K562 (cell line): ENCODE measurements around the gene RPRD1B. TPM values are rescaled to one million over a fixed set of nuclear protein-coding genes. Genes with fewer than 3 reads are reported as not detected.

Source experiments
- ATAC-seq: fragments of 200-7000 bp; cut with Tn5 transposase; 3 replicates; pipeline ENCODE4 v1.9.1; 2020; ENCODE audit warnings: moderate library complexity
- BruUV-seq: library from RNA; stranded (reverse); fragments of 400-500 nt; replicated peaks from 2 replicates; lab custom pipeline; 2021; lab: Mats Ljungman, UMichigan
- CTCF ChIA-PET: fragments of 300-600 bp; formaldehyde crosslinking; extraction: SDS; loops from one replicate; lab custom pipeline; 2021; ENCODE audit warnings: low intra/inter-chr PET ratio; lab: Yijun Ruan, JAX
- POLR2A ChIA-PET: fragments of 300-600, 350-650 bp; sonication (Branson Sonifier 250); formaldehyde crosslinking; extraction: SDS; loops from one replicate; lab custom pipeline; 2021; ENCODE audit warnings: antibody characterized with exemption, inconsistent platforms; lab: Yijun Ruan, JAX
- DNase-seq, 4 experiments: peaks; one replicate each; pipeline versions ENCODE4 v3.0.0 to v3.0.0-alpha.2; 2011 to 2018; ENCODE audit warnings: low spot score in 3 of 4, mixed read lengths in 3 of 4; ENCODE audit errors: extremely low read depth in 1 of 4
- FAIRE-seq: peaks from 2 replicates; lab custom pipeline; 2011; peaks lifted over from hg19 to GRCh38; lab: Jason Lieb, UNC
- H2AFZ ChIP-seq: 2 replicates; pipeline ENCODE4 v1.6.0; 2011; ENCODE audit warnings: low read depth, low read length, control low read depth, inconsistent platforms
- H3K27ac ChIP-seq: fragments of 200-600 bp; 3 replicates; pipeline ENCODE4 v1.8.0; 2011; ENCODE audit warnings: low read depth, mild to moderate bottlenecking, control low read depth, inconsistent platforms, low read length, moderate library complexity, mixed read lengths; ENCODE audit errors: extremely low read depth
- H3K27me3 ChIP-seq, 2 experiments: fragments of 300-600 bp in 1 of 2; 2 replicates in 1 of 2; 3 replicates in 1 of 2; pipeline versions ENCODE4 v1.6.0 to v1.8.0; 2011; ENCODE audit warnings: inconsistent platforms in 2 of 2, low read length in 2 of 2, mild to moderate bottlenecking in 1 of 2, mixed read lengths in 1 of 2, moderate library complexity in 1 of 2; ENCODE audit not compliant: control insufficient read depth in 2 of 2, insufficient read depth in 2 of 2
- H3K36me3 ChIP-seq: fragments of 300-600 bp; 3 replicates; pipeline ENCODE4 v1.8.0; 2011; ENCODE audit warnings: mild to moderate bottlenecking, low read length, inconsistent platforms; ENCODE audit not compliant: control insufficient read depth, insufficient read depth
- H3K4me1 ChIP-seq, 2 experiments: fragments of 200-600 bp in 1 of 2; replicated peaks in 1 of 2; 2 replicates in 1 of 2; 3 replicates in 1 of 2; pipeline versions ENCODE4 v1.5.1 to v1.8.0; 2011; ENCODE audit warnings: inconsistent platforms in 2 of 2, low read length in 2 of 2, mild to moderate bottlenecking in 1 of 2, mixed read lengths in 1 of 2, moderate library complexity in 1 of 2; ENCODE audit not compliant: control insufficient read depth in 2 of 2, insufficient read depth in 2 of 2
- H3K4me2 ChIP-seq: 2 replicates; pipeline ENCODE4 v1.6.1; 2011; ENCODE audit warnings: low read length, control low read depth, inconsistent platforms, mixed read lengths; ENCODE audit not compliant: insufficient read depth
- H3K4me3 ChIP-seq: fragments of 200-600 bp; sonication (generic), shearing (Covaris generic); 2 replicates; pipeline ENCODE4 v1.5.1; 2016; ENCODE audit warnings: control low read depth, inconsistent platforms
- H3K79me2 ChIP-seq: fragments of 200-600 bp; 3 replicates; pipeline ENCODE4 v1.8.0; 2011; ENCODE audit warnings: low read length, inconsistent platforms; ENCODE audit not compliant: control insufficient read depth, insufficient read depth
- H3K9ac ChIP-seq, 2 experiments: 2 replicates each; pipeline versions ENCODE4 v1.6.0 to v1.6.1; 2011; ENCODE audit warnings: low read depth in 2 of 2, low read length in 2 of 2, control low read depth in 1 of 2, inconsistent platforms in 1 of 2, mild to moderate bottlenecking in 1 of 2, mixed read lengths in 1 of 2; ENCODE audit not compliant: insufficient read depth in 1 of 2
- H3K9me1 ChIP-seq: one replicate; pipeline ENCODE4 v1.6.0; 2011; ENCODE audit warnings: inconsistent platforms, mild to moderate bottlenecking, low read length, moderate library complexity; ENCODE audit not compliant: control insufficient read depth, insufficient read depth
- H3K9me3 ChIP-seq: replicated peaks from 2 replicates; pipeline ENCODE4 v1.5.1; 2011; ENCODE audit warnings: low read depth, low read length, inconsistent platforms; ENCODE audit not compliant: control insufficient read depth, insufficient read depth
- H4K20me1 ChIP-seq: replicated peaks from 2 replicates; pipeline ENCODE4 v1.6.1; 2011; ENCODE audit warnings: low read length, inconsistent platforms, mixed read lengths; ENCODE audit not compliant: control insufficient read depth, insufficient read depth
- FOXM1 ChIP-seq, 2 experiments: fragments of 450-650 bp in 1 of 2; sonication (generic) in 1 of 2; formaldehyde crosslinking in 1 of 2; IDR thresholded peaks; 2 replicates each; pipeline versions ENCODE4 v1.6.1 to v1.9.0; 2017 to 2022; ENCODE audit warnings: low read depth in 2 of 2, mild to moderate bottlenecking in 2 of 2, missing genetic modification reagents in 1 of 2, moderate library complexity in 1 of 2
- HDAC6 ChIP-seq: IDR thresholded peaks from 2 replicates; pipeline ENCODE4 v1.6.1; 2012; ENCODE audit warnings: low read depth, mild to moderate bottlenecking, control low read depth, inconsistent platforms, low read length, moderate library complexity
- KAT8 ChIP-seq: fragments of 450-650 bp; IDR thresholded peaks from 2 replicates; pipeline ENCODE4 v1.6.1; 2016; ENCODE audit warnings: low read depth, mild to moderate bottlenecking
- L3MBTL2 ChIP-seq: fragments of 450-650 bp; IDR thresholded peaks from 2 replicates; pipeline ENCODE4 v1.6.1; 2016; ENCODE audit warnings: mild to moderate bottlenecking, moderate library complexity
- MEF2A ChIP-seq: IDR thresholded peaks from 2 replicates; pipeline ENCODE4 v1.6.1; 2011; ENCODE audit warnings: low read depth, mild to moderate bottlenecking, low read length, moderate library complexity; ENCODE audit not compliant: control insufficient read depth
- MTA3 ChIP-seq: fragments of 450-650 bp; formaldehyde crosslinking; IDR thresholded peaks from 2 replicates; pipeline ENCODE4 v1.6.1; 2017; ENCODE audit warnings: mild to moderate bottlenecking, borderline replicate concordance
- NR2C1 ChIP-seq, 2 experiments: fragments of 450-650 bp; IDR thresholded peaks; 2 replicates each; pipeline ENCODE4 v1.6.1; 2017; ENCODE audit warnings: mild to moderate bottlenecking in 2 of 2, antibody characterized with exemption in 1 of 2, inconsistent platforms in 1 of 2, missing compliant biosample characterization in 1 of 2, missing genetic modification characterization in 1 of 2
- RBM22 ChIP-seq: fragments of 200-400 bp; formaldehyde crosslinking; IDR thresholded peaks from 2 replicates; pipeline ENCODE4 v1.6.1; 2018; ENCODE audit warnings: low read length, low read depth; ENCODE audit not compliant: poor library complexity, severe bottlenecking
- SIRT6 ChIP-seq: IDR thresholded peaks from one replicate; pipeline ENCODE4 v1.6.1; 2012; ENCODE audit warnings: low read depth, mild to moderate bottlenecking, control low read depth, inconsistent platforms, low read length, moderate library complexity
- SRSF9 ChIP-seq: fragments of 200-400 bp; formaldehyde crosslinking; IDR thresholded peaks from 2 replicates; pipeline ENCODE4 v1.6.1; 2017; ENCODE audit warnings: low read depth, low read length, borderline replicate concordance
- ZFP36 ChIP-seq: fragments of 150-350 bp; IDR thresholded peaks from 2 replicates; pipeline ENCODE4 v1.6.1; 2018; ENCODE audit warnings: low read length, low read depth; ENCODE audit not compliant: partially characterized antibody
- ZNF668 ChIP-seq: fragments of 250-450 bp; sonication (Bioruptor Pico); IDR thresholded peaks from 2 replicates; pipeline ENCODE4 v1.8.0; 2022; ENCODE audit warnings: mild to moderate bottlenecking, inconsistent platforms
- WGBS: fragments of 100-300 bp; shearing (Covaris generic); methylation state at CpG from one replicate; pipeline ENCODE4 v1.1.6; 2016; ENCODE audit warnings: low coverage, mixed read lengths; ENCODE audit not compliant: insufficient coverage; ENCODE audit errors: missing lambda C conversion rate; 5-methylcytosine and 5-hydroxymethylcytosine counted together
- in situ Hi-C: fragments of 300-500 bp; cut with MboI; formaldehyde crosslinking; loops from 4 replicates; pipeline ENCODE4 v1.15.0; 2018; ENCODE audit warnings: inconsistent platforms, mixed read lengths
- intact Hi-C: fragments of 100-400 bp; cut with micrococcal nuclease; formaldehyde crosslinking; loops from 2 replicates; pipeline ENCODE4 v1.14.2; 2022
- polyA plus RNA-seq, 8 experiments: library from polyadenylated mRNA; depleted of rRNA in 4 of 8; stranded (reverse) in 5 of 8; unstranded in 3 of 8; fragments of >200 nt; fragmentation: Nextera tagmentation in 2 of 8; fragmentation: Illumina TruSeq in 1 of 8; extraction: Ambion mirVana in 2 of 8; extraction: Trizol in 1 of 8; gene quantifications; 2 replicates each; pipeline versions ENCODE4 v1.2.1 to v1.2.3, GENCODE V29; 2011 to 2014; ENCODE audit warnings: inconsistent platforms in 1 of 8, missing spikeins in 1 of 8
- total RNA-seq, 7 experiments: library from RNA; depleted of rRNA in 6 of 7; stranded (reverse); fragments of >200 nt in 6 of 7; fragmentation: Illumina TruSeq in 2 of 7; extraction: Trizol in 2 of 7; gene quantifications; 2 replicates each; pipeline versions ENCODE4 v1.2.1 to v1.2.3, GENCODE V29; 2011 to 2021; ENCODE audit warnings: low replicate concordance in 1 of 7
- TF ChIP-seq, protein P1 (sequence below): fragments of 450-650 bp; formaldehyde crosslinking; IDR thresholded peaks from 2 replicates; pipeline ENCODE4 v1.4.0; 2020; ENCODE audit warnings: mild to moderate bottlenecking, moderate library complexity
- TF ChIP-seq, protein P2 (sequence below): fragments of 250-450 bp; sonication (Bioruptor Pico); IDR thresholded peaks from 2 replicates; pipeline ENCODE4 v1.8.0; 2021; ENCODE audit warnings: borderline replicate concordance, mild to moderate bottlenecking, moderate library complexity; ENCODE audit not compliant: poor library complexity, severe bottlenecking
- TF ChIP-seq, protein P3 (sequence below), 2 experiments: fragments of 450-650 bp in 1 of 2; sonication (generic) in 1 of 2; formaldehyde crosslinking in 1 of 2; IDR thresholded peaks in 1 of 2; conservative IDR thresholded peaks in 1 of 2; 2 replicates each; pipeline versions ENCODE4 v1.6.1 to v1.8.1; 2016 to 2023; ENCODE audit warnings: mild to moderate bottlenecking in 2 of 2, moderate library complexity in 2 of 2, inconsistent platforms in 1 of 2, missing genetic modification reagents in 1 of 2

RPRD1B gene
- total and polyA plus RNA-seq, 9 of the 15 experiments (the other 6 are each of a cell fraction or from before 2014, with no cell fraction given): 5.5 to 43.0 (median 24.4) TPM

DNA sequence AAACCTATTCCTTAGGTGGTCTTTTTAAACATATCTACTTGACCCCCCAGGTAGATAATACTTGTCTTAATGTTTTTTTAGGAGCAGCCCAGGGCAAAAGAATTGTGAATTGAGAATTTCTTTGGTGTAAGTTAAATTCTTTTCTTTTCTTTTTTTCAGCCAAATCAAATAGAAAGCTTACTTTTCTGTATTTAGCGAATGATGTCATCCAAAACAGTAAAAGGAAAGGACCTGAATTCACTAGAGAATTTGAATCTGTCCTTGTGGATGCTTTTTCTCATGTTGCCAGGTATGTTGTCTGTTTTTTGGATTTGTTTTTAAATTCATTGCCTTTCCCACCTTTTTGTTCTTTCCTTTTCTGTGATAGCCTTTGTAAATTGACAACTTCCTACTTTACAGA is 6.7 kb downstream of the RPRD1B start:
- H3K4me1 ChIP-seq: peaks cover 7 to 13% of the 10 kb centered on the region in 2 experiments; a peak in 4 of 5 replicates
- DNase-seq (no peak), ATAC-seq (no peak), FAIRE-seq (no peak)
- no peak overlapping the region for H3K27ac ChIP-seq
- H3K36me3 ChIP-seq: peaks cover 91% of the 10 kb centered on the region
- H4K20me1 ChIP-seq: no peaks in the 10 kb centered on the region
- H3K4me3 ChIP-seq: no peak overlapping the region
- intact Hi-C loops: no loop called here
- no peak for TF ChIP-seq HDAC6
- no peak for TF ChIP-seq RBM22
- TF ChIP-seq ZNF668: no peak
- TF ChIP-seq, protein P1, sequence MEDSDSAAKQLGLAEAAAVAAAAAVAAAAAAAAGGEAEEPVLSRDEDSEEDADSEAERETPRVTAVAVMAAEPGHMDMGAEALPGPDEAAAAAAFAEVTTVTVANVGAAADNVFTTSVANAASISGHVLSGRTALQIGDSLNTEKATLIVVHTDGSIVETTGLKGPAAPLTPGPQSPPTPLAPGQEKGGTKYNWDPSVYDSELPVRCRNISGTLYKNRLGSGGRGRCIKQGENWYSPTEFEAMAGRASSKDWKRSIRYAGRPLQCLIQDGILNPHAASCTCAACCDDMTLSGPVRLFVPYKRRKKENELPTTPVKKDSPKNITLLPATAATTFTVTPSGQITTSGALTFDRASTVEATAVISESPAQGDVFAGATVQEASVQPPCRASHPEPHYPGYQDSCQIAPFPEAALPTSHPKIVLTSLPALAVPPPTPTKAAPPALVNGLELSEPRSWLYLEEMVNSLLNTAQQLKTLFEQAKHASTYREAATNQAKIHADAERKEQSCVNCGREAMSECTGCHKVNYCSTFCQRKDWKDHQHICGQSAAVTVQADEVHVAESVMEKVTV (CRISPR knock-in tag): no peak
- no peak for TF ChIP-seq ZFP36
- no peak for TF ChIP-seq KAT8
- no peak for TF ChIP-seq SRSF9
- no peak for TF ChIP-seq FOXM1 (IDR thresholded peaks at IDR 0.05; ENCODE audit: low read depth)
- no peak for TF ChIP-seq FOXM1 (CRISPR knock-in tag; IDR thresholded peaks at IDR 0.05; ENCODE audit: low read depth)
- TF ChIP-seq L3MBTL2: no peak
- TF ChIP-seq, protein P2, sequence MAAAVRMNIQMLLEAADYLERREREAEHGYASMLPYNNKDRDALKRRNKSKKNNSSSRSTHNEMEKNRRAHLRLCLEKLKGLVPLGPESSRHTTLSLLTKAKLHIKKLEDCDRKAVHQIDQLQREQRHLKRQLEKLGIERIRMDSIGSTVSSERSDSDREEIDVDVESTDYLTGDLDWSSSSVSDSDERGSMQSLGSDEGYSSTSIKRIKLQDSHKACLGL (CRISPR knock-in tag): no peak
- TF ChIP-seq, protein P3, sequence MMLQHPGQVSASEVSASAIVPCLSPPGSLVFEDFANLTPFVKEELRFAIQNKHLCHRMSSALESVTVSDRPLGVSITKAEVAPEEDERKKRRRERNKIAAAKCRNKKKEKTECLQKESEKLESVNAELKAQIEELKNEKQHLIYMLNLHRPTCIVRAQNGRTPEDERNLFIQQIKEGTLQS (IDR thresholded peaks at IDR 0.05): peak; percentile 30; the same call in 1 of the 2 replicates
- TF ChIP-seq, protein P3 (CRISPR knock-in tag; conservative IDR thresholded peaks at IDR 0.05): no peak
- TF ChIP-seq MEF2A: 0 out of 2 replicates have a peak, but pooled peaks have one; percentile 16
- no peak for TF ChIP-seq NR2C1 (IDR thresholded peaks at IDR 0.05)
- no peak for TF ChIP-seq NR2C1 (tag; IDR thresholded peaks at IDR 0.05)
- TF ChIP-seq SIRT6: no peak
- TF ChIP-seq MTA3: no peak
- H2AFZ ChIP-seq: no peak overlapping the region
- H3K9me3 ChIP-seq: no peaks in the 10 kb centered on the region
- H3K4me2 ChIP-seq: no peak overlapping the region
- in situ Hi-C loops: no loop called here
- 18% methylated on average over 1 of the region's 1 CpG for WGBS
- POLR2A ChIA-PET: interaction anchor here (0.8 kb wide), 1 partner anchor 33 kb away, joined by 4 read pairs; no protein-coding TSS in a partner anchor
- H3K79me2 ChIP-seq: peaks cover 83% of the 10 kb centered on the region
- H3K27me3 ChIP-seq: no peaks in the 10 kb centered on the region
- H3K9me1 ChIP-seq: no peaks in the 10 kb centered on the region
- no TSS peak for BruUV-seq
- no peak overlapping the region for H3K9ac ChIP-seq
- CTCF ChIA-PET: no interaction called here
